NCI-H446 treated with DMSO at 0.1 percent for 48 hours (cell line): Measurements from ENCODE around the gene CPZ.

Experiments used
- DNase-seq: peaks from one replicate; lab custom pipeline; 2025; lab: John Stamatoyannopoulos, UW

The CPZ gene

DNA sequence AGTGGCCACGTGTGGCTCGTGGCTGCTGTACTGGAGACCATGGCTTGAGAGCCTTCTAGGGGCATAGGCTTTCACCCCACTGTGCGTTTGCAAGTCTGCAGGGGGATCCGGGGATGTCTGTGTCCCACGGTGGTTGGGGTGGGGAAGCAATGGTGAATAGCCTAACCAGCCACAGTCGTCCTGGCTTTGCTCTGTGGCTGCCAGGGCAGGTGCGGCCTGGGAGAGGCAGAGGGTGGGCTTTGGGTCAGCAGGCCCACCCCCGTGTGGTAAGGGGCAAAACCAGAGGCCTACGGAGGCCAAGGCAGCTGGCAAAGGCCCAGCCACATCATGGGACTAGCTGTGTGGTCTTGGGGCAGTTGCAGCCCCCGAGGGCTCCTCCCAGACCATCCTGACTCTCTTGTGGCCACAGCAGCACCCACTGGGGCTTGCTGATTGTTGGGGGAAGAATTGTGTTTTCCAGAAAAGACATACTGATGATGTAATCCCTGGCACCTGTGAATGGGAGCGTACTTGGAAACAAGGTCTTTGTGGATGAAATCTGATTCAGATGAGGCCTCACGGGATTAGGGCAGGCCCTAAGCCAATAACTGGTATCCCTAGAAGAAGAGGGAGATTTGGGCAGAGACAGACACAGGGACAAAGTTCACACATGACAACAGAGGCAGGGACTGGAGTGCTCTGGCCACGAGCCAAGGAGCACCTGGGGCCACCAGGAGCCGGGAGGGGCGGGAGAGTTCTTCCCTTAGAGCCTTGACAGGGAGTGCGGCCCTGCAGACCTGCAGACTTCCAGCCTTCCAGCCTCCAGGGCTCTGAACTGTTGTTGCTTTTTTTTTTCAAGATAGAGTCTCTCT, 2.9 kb downstream of the CPZ start:
- no peak for DNase-seq

DNA sequence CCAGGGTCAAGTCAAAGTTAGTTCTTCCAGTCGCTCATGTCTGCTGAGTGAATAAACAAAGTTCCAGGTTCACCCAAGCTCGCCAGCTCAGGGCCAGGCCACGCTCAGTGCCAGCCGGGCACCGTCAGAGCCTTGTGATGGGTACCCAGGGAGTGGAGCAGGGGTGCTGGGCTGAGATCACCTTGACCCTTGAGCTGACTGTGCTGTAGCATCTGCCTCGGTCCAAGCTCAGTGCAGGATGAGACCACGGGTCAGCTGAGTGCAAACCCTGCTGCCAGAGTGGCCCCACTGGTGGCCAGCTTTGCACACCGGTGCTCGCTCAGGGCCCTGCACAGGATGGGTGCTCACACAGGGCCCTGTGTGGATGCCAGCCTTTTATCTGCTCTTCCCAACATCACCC, 4.3 kb downstream of the CPZ start:
- DNase-seq = no peak

DNA sequence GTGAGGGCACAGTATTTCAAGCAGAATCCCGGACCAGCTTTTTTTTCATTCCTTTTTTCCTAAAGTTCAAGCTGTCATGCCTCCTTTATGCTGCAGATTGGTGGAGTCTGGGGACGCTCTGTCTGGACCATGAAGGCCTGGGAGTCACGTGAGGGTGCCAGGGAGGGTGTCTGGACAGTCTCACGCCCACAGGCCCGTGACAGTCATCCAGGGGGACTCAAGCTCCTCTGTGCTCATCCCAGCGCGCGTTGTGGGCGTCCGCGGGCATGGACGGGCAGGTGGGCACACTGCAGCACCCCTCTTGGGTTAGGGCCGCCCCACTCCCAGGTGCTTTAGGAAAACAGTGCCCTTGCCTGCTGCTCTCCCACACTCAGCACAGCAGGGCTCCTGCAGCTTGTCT, 4.8 kb downstream of the CPZ start:
- DNase-seq = no peak

DNA sequence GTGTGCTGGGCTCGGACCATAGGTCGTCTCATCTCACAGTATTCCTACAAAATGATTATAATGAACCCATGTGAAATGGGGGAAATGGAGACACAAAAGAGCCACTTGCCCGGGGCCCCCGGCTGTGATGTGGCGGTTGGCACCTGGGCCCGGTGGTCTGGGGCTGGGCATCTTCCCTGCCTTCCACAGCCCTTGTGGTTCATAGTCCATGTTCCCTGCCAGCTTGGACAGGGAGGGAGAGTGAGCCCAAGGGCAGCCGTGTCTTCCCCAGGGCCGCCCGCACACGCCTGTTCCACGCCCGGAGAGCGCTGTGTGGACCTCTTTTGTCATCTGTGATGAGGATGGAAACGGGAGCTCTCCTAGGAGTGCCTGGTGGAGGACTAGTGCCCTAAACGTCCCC, 5.2 kb downstream of the CPZ start:
- no peak for DNase-seq

DNA sequence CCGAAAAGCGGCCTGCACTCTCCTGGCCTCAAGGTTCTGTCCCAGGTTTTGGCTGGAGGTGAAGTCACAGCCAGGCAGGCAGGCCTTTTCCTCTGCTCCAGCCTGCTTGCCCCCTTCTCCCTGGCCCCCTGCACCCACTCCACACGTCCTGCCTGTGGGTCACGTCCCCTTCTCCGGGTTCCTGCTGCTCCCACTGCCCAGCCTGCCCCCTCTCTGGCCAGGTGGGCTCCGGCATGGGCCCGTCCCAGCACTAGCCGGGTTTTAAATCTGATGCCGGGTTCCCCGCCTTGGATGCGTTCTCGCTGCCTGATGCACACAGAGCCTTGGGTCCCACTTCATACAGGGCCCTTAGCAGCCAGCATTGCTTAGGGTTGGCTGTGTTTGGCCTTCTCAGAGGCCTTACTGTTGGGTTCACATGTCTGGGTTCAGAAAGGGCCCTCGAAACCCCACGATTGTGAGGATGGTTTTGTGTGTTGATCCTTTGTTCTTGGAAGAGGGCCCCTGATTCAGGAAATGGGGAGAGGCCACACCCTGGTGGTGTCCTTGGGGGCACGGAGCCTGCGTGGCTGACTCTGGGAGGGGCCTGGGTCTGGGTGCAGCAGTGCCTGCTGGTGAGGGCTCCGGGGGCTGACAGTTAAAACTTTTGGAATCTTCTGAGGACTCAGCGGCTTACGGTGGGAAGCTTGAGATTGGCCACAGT, 6.0 kb downstream of the CPZ start:
- DNase-seq = no peak

DNA sequence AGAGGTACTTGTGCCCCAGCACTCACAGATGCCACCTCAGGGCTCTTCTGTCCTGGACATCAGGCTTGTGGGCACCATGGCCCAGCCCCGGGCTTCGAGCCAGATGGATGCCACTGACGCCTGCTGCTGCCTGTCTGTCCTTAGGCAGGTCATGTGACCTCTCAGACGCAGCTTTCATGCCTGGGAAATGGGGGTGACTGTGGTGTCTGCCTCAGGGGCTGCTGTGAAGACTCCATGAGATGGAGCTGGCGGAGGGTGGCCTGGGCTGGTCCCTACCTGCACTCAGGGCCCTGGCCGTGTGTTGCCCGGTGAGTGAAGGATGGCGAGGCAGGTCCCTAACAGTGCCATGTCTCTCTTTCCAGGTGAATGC, 6.5 kb downstream of the CPZ start:
- DNase-seq = no peak

DNA sequence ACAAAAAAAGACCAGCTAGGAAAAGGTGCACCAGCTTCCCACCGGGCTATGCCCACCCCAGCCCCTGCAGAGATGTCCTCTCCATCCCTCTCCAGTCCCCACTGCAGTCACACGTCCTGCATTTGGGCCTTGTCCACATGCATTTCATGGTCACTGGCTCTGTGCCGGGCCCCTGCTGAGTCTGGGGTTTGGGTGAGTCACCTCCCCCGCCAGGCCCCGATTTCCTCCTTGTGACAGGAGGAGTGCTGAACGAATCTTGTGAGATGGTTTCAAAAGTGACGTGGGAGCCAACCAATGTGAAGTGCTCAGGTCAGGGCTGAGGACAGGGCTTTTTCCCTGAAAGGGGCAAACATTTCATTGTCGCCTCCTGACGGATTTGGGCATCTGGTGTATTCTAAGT, 7.1 kb downstream of the CPZ start:
- DNase-seq = no peak

DNA sequence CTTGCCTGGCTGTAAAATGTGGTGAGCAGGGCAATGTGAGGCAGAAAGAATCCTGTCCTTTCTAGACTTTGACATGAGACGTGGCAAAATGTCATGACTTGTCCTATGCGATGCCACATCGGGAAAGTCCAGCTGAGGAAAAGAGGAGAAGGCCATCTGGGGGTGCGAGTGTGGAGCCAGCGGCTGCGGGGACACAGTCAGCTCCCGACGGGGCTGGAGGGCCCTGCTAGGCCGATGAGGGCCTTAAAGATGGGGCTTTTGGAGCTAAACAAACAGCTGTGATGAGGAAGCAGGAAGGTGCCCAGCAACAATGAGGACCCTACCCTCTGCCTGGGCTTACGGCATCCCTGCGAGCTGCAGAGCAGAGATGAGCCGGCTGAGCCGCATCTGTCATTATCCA, 7.7 kb downstream of the CPZ start:
- no peak for DNase-seq

DNA sequence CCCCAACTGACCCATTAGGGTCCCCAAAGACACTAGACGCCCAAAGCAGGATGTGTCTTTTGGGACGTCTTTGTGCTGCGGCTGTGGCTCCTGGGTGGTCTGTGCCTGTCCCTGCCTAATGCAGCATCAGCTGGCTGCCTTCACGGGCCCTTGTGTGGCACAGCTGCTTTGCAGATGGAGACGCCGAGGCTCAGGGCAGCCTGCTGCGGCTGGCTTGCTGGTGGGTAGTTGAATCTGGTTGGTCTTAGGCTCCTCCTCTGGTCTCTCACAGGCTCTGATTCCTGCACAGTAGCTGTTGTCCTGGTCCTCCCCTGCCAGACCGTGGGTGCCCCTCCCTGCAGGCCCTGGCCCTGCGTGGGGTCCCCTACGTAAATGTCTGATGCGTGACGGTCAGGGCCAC, 8.1 kb downstream of the CPZ start:
- DNase-seq = no peak

DNA sequence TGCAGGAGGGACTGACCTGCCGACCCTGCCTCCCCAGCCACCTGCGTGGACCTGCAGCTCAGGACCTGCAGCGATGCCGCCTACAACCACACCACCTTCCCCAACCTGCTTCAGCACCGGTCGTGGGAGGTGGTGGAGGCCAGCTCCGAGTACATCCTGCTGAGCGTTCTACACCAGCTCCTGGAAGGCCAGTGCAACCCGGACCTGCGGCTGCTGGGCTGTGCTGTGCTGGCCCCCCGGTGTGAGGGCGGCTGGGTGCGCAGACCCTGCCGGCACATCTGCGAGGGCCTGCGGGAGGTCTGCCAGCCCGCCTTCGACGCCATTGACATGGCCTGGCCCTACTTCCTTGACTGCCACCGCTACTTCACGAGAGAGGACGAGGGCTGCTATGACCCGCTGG, 8.5 kb downstream of the CPZ start:
- no peak for DNase-seq

DNA sequence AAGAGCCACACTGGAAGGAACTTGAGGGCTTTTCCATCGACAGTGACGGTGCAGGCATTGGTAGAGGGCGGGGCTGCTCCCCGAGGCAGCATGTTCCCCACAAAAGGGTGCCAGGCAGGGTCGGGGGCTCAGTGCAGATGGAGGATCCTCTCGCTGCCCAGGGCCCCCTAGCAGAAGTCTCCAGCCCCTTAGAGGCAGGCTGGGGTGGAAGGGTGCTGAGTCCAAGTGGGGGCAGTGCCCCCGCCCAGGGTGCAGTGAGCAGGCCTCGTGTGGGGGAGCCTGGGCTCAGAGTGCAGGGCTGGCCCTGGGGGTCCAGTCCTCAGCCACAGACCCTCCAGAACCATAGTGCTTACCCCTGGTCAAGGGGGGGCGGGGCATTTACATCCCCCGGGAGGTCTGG, 9.0 kb downstream of the CPZ start:
- DNase-seq = no peak

DNA sequence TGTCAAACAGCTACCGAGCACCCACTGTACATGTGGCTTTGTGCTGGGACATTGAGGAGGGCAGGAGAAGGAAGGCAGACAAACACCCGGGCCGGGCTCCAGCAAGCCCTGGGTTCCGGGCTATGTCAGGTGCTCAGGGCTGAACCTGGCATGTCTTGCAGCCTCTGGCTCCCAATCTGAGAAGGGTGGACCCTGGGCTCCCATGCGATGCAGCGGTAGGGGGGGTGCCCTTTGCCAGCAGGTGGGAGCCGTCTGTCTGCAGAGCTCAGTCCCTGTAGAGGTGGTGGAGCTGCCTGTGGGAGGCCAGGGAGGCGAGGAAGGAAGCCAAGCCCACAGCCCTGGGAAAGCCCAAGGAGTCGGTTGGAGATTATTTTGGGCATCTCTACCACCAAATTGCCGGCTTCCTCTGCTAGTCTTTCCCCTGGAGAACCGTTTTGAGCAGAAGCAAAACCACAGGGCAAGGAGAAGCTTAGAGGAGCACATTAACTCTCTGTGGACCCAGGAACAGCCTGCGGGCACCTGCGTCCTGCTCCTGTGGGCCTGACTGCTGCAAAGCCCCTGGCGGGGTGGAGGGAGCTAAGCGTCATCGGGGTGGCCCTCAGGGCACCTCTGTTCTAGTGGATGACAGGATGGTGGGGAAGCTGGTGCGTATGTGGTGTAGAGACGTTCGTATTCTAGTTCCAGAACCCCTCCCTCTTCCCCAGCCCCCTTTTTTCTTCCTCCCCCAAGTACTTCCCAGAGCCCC, 10.3 kb downstream of the CPZ start:
- no peak for DNase-seq

DNA sequence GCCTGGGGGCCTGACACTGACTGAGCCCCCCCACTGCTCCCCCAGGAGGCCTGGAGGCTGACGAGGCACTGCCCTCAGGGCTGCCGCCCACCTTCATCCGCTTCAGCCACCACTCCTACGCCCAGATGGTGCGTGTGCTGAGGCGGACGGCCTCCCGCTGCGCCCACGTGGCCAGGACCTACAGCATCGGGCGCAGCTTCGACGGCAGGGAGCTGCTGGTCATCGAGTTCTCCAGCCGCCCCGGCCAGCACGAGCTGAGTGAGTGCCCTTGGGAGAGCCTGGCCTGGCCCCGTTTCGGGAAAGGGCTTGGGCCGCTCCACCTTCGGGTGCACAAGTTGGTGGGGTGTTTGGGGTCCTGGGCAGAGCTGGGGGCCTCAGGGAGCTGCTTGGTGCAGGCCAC, 11.4 kb downstream of the CPZ start:
- no peak for DNase-seq

DNA sequence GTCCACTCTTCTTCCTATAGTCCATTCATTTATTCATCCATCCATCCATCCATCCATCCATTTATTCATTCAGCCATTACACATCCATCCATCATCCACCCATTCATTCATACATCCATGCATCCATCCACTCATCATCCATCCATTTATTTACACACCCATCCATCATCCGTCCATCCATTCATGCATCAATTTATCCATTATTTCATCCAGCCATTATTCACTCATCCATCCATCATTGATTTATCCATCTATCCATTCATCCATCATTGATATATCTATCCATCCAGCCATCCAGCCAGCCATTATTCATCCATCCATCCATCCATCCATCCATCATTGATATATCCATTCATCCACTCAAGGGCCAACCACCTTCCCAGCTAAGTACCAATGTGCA, 12.7 kb downstream of the CPZ start:
- DNase-seq = no peak

DNA sequence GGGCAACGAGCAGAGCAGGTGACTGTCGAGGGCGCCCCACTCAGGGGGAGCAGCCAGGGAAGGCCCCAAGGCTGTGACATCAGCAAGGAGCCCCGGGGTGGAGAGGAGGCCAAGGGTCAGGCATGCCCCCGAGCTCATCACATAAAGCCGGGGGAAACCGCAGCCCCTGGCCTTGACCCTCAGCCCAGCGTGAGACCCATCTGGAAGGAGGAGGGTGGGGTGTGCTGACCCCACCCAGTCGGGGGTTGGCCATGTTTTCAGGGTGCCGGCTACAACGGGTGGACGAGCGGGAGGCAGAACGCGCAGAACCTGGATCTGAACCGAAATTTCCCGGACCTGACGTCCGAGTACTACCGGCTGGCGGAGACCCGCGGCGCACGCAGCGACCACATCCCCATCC, 13.9 kb downstream of the CPZ start:
- DNase-seq = no peak

DNA sequence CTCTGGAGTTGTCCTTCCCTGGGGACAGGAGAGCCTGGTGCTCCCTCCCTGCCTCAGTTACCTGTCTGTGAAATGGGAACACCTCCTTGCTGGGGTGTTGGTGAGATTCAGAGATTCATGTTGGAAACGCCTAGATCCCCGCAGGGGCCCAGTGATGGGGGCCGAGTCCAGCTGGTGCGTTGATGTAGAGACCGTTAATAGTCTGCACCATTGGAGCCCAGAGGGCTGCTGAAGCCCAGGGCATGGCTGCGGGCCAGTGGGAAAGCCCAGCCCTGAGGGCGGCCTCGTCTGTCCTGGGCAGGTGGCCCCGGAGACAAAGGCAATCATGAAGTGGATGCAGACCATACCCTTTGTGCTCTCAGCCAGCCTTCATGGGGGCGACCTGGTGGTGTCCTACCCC, 14.4 kb downstream of the CPZ start:
- DNase-seq = no peak

DNA sequence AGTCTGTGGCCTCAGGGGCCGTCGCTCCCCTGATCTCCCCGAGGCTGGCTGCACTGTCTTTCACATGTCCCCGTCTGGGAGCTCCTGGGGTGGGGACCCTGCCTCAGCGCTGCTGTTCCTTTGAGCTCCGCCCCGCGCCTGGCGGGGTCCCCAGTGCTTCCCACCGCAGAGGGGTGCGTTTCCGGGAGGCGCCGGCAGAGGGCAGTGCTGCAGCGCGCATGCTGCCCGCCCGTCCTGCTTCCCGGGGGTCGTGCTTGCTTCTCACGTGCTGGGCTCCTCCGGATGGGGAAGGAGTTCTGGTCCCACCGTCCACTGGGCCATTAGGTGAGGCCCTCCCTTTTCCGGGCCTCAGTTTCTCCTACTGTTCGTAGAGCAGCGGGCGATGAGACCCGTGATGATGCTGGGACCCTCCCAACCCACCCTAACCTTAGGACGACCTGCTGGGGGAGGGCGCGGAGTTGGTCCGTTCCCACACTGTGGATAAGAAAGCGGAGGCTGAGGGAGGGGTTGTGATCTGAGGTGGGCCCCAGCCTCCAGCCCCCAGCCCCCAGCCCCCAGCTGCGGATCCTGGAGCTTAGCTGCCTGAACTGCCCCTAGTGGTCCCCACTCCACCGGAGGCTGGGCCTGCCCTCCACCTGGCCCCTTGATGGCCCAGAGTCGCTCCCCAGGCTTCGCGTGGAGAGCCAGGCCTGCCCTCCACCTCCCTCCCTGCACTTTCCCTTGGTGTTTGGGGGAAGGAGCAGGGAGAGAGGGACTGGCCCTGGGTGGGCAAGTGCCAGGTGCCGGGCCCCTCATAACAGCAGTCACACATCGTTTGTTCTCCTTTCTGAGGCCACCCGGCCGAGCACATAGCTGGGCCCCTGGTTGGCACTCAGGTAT, 15.3 kb downstream of the CPZ start:
- no peak for DNase-seq

DNA sequence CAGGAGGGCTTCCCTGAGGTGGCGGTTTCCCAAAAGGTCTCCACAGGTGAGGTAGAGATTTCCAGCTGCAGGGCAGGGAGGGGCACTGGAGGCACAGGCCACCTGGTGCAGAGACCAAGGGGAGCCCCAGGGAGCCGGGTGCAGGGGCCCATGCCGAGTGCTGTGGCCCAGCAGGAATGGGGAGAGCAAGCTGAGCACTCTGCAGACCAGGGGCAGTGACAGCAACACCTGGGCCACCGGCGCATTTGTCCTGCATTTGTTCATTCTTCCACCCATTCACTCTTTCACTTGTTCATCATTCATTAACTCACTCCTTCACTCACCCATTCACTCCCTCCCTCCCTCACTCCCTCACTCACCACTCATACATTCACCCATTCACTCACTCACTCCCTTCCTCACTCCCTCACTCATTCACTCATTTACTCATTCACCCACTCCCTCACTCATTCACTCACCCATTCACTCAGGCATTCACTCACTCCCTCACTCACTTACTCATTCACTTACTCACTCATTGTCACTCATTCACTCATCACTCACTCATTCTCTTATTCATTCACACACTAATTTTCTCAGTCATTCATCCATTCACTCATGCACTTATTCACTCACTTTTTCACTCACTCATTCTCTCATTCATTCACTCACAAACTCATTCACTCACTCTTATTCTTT, 16.3 kb downstream of the CPZ start:
- no peak for DNase-seq

DNA sequence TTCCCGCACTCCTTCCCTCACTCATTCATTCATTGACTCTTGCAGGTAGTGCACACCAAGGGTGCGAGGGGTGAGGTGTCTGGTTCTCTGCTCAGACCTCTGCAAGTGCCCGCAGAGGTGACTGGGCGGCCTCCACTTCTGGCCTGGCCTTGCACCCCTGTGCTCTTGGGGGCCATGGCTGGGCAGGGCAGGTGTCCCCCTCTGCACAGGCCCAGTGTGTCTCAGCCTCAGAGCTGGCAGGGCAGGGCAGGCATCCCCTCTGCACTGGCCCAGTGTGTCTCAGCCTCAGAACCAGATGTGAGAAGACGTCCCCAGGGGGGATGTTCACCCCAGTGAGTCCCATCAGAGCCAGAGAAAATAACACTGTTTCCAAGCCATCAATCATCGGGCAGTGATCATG, 16.8 kb downstream of the CPZ start:
- no peak for DNase-seq

DNA sequence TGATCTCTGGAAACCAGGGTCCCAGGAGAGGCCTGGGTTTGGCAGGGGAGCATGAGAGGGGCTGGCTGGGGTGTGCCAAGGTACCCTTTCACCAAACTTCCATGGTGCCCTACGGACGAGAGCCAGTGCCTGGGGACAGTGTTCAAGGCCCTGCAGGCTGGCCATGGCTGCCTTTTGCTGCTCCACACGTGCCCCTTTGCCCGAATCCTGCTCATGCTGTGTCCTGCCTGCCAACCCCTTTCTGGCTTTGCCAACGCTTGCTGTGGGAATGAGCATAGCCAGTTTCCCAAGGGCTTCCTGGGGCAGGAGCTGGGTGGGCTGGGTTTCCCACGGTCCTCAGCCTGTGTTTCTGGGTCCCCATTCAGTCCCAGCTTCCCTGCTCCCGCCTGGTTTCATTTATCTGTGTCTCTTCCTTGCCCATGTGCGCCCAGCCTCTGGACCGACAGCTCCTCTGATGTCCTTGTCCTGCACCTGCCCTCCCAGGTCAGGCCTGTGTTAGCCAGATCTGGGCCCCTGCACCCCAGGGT, 17.3 kb downstream of the CPZ start:
- no peak for DNase-seq

DNA sequence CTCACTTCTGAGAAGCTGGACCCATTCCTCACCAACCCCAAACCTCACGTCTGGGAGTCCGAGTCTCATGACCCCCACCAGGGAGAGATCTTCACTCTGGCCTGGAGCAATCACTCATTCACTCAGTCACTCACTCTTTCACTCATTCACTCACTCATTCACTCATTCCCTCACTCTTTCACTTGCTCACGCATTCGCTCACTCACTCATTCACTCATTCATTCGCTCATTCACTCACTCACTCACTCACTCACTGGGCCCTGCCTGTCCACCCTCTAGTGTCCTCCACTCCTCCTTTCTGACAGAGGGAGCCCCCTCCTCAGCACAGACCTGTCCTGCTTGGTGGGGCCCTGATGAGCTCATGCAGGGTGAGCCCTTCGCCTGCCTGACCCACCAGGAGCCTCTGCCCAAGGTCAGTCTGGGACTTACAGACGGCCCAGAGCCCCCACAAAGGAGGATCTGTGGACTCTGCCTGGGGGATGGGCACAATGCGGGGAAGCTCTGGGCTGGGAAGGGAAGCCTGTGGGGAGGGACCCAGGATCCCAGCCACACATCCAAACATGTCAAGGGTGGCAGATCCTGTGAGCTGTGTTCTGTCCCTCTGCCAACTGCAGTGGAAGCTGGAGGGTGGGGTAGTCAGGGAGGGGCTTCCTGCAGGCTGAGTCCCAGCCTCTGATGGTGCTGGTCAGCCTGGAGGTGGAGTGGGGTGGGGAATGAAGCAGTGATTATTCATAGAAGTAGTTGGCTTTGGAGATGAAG, 18.5 kb downstream of the CPZ start:
- DNase-seq = no peak
